ENCODE measurements around the gene CD93.

The CD93 gene

DNA sequence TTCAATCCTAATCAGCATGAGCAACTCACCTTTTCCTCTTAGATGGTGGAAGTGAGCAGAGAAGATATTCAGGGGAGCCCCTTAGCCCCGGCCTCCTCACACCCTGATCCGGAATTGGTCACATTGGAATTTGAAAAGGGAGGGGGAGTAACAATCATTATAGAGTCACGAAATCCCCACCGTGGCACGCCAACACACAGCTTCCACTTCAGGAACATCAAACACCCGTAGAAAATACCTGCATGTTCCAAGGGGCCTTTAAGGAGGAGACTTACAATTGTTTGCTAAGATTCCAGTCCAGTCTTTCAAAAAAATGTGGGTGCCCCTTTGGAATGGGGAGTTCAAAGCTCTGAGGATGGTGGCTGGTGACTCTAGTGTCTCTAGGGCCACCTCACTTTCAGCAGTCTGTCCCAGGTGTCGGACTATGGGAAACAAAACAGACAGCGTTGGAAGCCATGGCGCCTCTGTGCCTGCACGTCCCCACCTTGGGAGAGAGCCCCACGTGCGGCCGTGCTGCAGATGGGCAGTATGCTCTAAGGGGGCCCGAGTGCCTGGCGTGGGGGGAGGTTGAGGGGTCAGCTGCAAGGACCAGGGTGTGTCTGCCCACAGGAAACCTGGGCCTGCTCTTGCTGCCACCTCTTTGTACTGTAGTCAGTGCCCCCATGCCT, 2.4 kb downstream of the CD93 start:
- no peak for DNase-seq (ENCODE audit: low read depth)

DNA sequence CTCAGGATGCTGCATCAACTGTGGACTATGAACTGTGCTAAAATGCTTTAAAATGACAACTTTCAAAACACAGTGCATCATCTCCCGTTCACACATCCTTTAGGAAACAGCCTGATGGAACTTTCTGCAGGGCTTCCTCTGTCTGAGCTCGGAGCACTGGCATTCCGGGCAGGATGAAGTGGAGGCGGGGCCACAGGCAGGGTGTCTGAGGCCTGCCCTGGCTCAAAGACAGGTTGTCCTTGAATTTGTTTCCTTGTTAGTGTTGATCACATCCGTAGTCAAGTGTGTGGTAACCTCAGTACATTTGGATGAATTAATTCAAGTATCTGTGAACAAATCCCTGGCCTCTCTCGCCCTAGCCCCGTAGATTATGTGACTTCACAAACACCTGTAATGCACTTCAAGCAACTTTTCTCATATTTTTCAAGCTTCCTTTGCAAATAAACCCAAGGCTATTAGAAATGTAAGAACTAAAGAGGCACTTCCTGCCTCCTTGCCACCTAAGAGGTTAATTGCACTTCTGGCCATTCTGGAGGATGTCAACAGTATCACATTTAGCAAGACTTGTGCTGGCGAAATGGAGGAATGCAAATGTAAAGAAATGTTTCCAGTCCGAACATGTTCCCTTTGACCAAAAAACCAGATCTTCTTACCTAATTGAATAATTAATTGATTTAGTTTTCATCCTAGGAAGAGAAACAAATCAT, 3.1 kb downstream of the CD93 start:
- DNase-seq (ENCODE audit: low read depth): no peak

DNA sequence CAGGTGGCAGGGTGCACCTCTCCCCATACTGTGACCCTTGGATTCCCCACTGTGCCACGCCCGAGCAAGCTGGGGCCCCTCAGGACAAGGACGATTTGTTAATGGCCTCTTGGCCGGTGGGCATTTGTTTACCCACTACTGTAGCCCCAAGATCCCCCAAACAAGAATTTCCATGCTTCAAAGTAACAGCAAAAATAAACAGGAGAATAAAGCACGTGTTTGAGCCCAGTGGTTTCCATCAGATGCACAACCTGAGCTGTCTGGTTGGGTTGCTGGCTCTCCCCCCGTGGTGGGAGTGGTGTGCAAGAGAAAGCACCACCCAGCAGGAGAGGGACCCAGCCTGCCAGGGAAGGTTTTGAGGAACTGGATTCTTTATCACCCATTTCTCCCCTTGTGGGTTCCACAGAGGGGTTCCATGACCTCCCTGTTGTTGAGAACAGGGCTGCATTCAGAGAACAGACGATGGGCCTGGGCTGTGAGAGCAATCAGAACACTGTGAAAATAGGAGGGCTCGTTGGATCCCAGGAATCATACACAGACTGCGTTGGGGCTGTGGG, 4.8 kb downstream of the CD93 start:
- no peak for DNase-seq (ENCODE audit: low read depth)

DNA sequence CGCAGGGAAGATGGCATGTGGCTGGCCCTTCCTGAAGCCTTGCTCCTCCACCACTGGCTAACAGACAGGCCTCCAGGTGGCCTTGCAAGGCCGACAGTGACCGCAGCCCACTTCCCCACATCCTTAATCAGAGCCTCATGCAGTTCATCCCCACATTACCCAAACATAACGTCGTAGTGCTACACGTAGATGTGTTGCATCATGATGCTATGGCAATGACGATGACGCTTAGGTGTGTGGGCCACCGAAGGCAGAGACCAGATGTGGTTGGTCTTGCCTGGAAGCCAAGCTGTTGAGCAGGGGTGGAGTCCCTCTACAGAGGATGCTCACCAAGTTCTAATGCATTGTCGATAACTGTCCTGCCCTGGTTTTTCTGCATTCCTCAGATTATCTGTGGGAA, 5.6 kb downstream of the CD93 start:
- no peak for DNase-seq (ENCODE audit: low read depth)

DNA sequence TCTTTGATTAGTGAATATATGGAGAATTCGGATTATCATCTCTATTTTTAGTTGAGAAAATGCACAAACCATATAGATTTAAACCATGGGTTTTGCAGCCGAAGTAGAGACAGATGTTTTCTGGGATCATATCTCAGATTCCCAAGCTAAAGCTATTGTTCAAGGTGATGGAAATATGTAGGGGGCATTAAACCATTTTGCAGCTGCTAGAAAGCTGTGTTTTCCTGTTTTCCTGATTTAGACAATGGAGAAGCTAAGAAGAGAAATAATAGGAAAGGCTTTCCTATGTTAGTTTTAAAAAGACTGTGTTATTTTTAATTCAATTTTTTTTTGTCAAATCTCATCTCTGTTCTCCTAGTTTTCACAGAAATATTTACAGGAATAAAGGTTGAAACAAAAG, 6.2 kb downstream of the CD93 start:
- no peak for DNase-seq (ENCODE audit: low read depth)

DNA sequence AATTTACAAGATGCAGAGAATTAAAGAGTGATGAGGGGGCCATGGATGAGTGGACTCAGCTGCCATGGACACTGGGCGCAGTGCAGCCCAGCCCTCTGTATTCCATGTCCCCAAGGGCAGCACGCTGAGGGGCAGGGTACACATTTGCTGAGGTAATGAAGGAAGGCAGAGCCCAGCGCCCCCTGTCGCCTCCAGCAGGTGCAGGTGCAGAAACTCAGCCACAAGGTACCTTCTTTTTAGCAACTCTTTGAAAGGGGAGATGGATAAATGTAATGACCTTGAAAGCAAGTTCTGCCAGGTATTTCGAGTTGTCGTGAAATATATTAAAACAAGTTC, 7.1 kb downstream of the CD93 start:
- DNase-seq (ENCODE audit: low read depth): no peak

DNA sequence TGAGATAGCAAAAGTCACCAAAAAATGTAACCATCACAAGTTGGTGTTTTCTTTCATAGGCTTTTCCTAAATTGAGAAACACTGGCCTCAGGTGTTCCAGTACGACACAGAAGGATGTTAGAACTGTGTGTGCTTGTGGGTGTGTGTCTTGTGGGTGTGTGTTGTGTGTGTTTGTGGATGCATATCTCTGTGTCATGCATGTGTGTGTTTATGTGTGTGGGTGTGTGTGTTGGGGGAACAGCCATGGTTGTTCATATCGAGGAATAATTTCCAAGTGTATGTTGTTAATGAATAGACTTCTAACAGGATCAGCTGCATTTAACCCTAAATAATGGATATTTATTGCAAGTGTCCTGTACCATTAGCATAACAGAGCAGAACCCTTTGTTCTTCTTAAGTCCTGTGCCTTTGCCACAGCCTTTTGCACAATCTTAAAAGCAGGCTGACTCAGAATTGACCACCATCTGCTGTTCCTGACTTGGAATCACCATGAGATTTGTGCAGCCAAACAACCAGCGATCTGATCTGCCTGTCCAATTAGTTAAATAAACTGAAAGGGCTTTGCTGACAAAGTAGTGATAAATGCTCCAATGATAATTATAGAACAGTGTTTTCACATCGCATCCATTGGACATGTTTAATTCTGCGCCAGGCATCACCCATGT, 7.6 kb downstream of the CD93 start:
- peak; percentile 18 for DNase-seq (ENCODE audit: low read depth)

DNA sequence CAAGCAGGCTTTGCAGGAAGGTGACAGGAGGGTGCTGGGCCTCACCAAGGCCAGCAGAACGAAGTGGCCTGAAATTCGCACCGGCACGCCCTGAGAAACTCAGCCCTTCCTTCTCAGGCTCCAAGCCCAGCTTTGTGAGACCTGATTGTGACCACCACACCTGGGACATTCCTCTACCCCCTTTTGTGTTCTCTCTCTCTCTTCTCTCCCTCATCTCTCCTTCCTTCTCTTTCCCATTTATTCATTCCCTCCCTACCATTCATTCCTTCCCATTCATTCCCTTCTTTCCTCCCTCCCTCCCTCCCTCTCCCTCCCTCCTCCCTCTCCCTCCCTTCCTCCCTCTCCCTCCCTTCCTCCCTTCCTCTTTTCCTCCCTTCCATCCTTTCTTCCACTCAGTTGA, 8.8 kb downstream of the CD93 start:
- DNase-seq (ENCODE audit: low read depth): no peak

DNA sequence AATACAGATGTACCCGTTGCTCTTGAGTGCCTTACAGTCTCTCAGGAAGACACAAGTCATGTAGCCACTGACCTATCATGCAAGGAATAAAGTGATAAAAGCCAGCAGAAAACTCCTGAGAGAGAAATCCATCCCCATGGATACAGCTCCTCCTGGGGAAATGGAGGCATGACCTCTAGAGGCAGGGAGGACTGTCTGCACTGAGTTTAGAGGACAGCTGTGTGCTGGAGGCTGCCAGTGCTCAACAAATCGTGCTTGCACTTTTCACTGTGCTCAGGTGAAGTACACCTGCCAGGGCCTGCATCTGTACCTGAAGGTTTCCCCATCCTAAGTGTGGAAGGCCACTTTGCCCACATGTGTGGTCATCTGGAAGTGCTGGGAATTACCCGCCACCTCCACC, 12.1 kb downstream of the CD93 start:
- no peak for DNase-seq (ENCODE audit: low read depth)

DNA sequence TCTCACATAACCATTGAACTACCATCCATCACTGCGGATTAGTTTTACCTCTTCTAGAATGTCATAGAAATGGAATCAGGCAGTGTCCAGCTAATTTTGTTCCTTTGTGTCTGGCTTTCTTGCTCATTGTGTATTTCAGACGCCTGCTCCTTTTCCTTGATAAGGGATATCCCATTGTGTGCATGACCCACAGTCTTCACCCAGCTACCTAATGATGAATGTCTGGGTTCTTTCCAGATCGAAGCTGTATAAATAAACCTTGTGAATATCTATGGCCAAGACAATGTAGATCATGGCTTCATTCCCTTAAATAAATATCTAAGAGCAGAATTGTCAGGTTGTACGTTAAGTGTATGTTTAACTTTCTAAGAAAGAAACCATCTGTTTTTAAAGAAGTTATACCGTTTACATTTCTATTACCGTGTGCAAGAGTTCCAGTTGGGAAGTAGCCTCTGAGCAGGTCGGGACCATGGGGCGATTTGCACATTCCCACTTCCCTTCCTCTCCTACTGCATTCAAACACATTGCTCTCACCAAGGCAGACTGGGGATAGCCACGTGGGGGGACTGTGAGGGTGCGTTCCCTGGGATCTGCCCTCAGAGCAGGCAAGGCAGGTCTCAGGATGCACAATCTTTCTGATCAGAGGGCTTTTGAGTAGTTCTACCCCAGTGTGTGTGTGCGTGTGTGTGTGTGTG, 13.1 kb downstream of the CD93 start:
- DNase-seq (ENCODE audit: low read depth): no peak

DNA sequence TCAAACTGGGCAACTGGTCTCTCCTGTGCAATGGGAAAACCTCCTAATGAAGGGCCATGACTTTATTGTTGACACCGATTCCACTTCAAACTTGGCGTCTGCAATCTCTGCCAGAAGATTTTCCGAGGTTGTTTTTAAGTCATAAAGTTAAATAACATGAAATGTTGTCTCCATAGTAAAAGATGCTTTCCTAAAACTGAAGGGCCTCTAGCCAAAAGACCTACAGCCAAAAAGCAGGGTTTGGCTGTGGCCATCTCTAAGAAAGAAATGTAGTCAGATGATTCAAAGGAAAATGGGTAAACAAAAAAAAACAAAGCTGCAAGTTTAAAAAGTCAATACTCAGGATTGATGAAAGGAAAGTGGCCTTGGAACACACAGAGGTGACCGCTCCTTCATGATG, 14.1 kb downstream of the CD93 start:
- no peak for DNase-seq (ENCODE audit: low read depth)

DNA sequence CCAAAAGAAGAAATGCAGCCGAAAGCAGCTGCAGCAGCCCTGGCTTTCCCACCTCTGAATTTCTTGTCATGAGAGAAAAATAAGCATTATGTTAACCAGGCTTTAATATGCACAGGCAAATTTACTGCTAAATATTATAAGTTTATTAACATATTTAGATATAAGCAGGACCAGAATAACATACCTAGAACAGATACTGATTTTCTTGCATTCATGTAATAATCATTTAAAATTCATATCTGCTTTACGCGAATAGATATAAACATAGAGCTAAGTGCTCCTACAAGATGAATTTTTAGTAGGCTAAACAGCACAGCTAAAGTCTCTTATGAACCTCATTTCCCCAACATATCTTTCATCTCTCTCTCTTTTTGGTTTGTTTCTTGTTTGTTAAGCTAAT, 14.7 kb downstream of the CD93 start:
- DNase-seq (ENCODE audit: low read depth): no peak

DNA sequence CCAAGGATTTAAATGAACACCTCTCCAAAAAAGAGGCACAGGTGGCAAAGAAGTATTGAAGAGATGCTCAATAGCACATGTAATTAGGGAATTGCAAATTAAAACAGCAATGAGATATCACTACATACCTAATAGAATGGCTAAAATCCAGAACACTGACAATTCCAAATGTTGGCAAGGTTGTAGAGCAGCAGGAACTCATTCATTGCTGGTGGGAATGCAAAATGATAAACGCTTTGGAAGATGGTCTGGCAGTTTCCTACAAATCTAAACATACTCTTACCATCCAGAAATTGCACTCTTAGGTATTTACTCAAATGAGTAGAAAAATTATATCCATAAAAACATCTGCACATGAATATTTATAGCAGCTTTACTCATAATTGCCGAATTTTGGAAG, 17.0 kb downstream of the CD93 start:
- DNase-seq (ENCODE audit: low read depth): no peak

DNA sequence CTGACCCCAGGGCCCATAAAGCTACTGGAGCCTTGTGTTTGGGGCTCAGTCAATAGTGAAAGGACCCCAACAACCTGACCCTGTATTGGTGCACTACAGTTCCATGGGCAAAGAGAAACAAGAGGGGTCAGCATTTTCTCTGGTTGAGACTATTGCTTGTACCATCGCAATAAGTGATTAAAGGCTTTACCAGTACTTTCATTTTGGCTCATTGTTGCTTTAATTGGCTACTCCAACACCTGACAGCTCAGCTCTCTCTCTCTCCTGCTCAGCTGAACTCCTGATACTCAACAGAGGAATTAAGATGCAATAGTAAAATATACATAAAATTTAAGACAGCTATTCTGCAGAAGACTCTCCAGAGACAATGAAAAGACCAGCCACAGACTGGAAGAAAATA, 17.8 kb downstream of the CD93 start:
- DNase-seq (ENCODE audit: low read depth): no peak

DNA sequence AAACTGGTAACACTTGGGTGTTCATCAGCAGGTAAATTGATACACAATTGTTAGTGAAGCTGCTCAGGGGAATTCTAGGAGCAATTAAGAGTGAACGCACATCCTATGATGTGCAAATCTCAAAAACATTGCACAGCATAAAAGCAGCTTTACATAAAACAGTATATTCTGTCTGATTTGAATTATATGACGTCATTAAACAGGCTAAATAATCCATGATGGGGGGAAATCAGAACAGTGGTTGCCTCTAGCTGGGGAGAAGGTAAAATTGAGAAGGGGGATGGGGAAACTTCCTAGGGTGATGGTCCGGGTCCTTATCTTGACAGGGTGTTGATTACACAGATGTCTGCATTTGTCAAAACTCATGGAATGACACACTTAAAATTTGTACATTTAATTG, 19.4 kb downstream of the CD93 start:
- DNase-seq (ENCODE audit: low read depth): no peak

DNA sequence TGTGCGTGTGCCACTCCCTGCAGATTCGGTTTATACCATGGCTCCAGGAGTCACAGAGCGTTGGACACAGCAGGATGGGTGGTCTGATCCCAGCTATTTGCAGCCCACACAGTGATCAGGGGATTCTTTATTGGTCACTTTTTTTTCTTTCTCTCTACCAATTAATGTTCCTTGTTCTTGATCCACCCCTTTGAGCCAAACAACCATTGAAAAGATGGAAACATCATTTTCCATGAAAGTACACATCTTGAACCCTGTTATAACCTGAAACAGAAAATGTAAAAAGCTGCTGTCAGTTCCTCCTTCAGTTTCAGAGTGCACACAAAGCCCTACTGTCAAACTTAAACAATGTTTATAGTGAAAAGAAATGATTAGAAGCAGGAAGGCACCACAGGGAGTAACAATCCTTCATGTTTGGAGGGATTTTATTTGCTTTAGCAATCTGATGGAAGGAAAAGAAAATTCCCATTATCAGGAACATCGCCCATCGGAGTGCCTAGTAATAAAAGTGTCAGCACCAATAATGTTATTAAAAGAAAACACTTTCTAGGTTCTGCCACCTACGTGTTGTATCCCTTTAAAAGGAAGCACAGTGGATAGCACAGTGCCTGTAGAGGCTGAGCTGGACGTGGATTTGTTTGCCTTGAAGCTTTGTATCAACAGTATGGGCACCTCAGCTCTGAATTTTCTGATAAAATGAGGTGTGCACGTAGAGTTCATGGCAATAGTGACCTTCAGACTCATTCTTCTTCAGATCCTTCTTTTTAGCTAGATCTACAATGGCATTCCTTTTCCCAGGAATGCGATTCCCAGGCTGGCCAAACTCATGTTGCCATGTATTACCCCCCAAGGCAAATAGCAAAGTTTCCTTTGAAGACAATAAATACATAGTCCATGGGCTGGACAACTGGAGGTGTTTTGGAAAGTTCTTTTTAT, 20.6 kb downstream of the CD93 start:
- DNase-seq (ENCODE audit: low read depth): no peak

DNA sequence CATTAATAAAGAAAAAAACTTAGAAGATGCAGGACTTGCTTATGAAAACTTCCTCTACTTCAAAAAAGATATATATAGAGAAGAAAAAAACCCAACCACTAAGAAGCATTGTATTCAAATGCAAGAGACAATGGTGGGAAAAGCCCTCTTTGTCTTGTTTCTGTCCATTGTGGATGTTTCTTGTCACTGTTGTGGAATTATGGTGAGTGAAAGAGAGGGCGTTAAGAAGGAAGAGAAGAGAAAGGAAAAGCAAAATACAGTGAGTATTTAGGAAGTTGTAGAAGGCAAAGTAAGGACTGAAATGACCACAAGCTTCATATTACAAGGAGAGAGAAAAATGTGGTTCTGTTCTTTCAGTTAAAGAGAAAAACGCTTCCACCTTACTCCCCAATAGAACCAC, 22.5 kb downstream of the CD93 start:
- DNase-seq (ENCODE audit: low read depth): no peak

DNA sequence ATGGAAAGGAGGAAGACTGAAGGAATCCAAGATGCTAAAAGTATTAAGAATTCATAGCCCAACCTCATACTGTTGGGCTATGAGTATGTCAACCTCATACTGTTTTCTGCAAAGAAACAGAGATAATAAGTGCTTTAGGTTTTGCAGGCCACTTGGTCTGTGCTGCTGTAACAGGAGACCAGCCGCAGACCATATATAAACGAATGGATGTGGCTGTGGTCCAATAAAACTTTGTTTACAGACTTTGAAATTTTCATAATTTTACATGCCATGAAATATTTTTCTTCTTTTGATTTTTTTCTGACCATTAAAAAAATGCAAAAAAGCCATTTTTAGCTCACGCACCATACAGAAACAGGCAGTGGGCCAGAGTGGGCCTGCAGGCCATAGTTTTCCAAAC, 23.0 kb downstream of the CD93 start:
- no peak for DNase-seq (ENCODE audit: low read depth)

DNA sequence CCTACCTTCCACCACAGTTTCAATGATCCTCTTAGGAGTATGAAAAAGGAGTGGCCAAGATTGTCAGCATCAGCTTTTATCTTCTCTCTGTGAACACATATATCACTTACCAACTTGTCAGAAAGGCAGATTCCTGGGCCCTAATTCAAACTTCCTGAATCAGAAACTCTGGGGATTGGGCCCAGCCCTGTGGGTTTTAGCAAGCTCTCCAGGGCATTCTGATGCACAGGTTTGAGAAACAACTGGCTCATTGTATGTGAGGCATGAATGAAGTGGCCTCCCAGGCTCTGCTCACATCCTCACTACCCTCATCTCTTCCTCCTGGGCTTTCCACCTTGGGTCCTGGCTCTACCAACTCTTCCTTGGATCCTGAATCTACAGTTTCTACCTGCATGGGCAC, 23.5 kb downstream of the CD93 start:
- no peak for DNase-seq (ENCODE audit: low read depth)

DNA sequence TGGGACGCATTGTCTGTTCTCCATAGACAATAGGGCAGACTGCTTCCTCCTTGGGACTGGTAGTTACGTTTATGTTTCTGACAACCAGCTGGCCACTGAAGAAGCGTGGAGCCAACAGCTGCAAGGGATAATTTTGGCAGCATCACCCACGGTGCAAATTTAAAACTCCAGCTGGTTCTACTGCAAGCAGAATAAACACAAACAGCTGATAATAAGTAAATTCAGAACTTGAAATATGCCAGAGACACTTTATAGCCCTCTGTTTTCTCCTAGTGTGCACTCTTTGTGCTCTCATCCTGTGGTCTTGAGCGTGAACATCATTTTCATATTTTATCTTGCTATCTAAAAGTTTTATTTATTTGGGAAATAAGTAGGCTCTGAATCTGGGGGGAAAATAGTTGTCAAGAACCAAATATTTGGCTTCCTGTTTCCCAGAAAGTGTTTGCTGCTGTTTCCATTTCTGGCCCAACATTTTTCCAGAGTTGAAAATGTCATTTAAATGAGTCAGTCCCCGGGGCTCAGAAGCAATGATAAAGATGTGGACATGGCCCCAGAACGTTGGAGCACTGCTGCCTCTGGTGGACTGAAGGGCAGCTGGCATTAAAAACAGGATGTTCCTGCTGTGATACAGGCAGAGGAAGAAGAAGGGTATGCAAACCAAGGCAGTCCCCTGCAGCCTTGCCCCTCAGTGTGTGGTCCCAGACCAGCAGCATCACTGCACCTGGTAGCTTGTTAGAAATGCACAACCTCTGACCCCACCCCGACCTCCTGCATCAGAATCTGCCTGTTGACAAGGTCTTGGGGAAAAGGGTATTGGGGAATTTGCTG, 24.2 kb downstream of the CD93 start:
- DNase-seq (ENCODE audit: low read depth): peak; percentile 44

DNA sequence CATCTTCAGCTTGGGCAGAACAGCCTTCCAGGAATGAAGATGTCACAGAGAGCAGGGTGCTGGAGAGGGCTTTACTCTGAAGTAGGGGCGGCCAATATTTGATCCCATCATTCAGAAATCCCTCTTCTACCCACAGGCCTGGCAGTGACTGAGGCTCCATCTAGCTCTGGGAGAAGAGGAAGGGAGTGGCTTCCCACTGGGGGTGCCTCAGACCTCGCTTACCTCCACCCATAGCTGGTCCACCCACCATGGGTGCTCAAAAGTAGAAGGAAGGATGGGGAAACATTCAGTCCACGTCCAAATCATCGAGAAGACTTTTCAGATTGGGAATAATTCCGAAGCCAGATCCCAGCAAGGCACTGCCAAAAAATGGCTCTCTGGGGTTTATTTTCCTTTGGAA, 24.9 kb downstream of the CD93 start:
- DNase-seq (ENCODE audit: low read depth): no peak

Measured in non-pigmented ciliary epithelial cell (primary cell).